ENCODE measurements around the gene MORC2. TPM values are rescaled to one million over a fixed set of nuclear protein-coding genes. Genes with fewer than 3 reads are reported as not detected.

The MORC2 gene
- total RNA-seq, 1 experiment from 2014 or later: 38.8 TPM

DNA sequence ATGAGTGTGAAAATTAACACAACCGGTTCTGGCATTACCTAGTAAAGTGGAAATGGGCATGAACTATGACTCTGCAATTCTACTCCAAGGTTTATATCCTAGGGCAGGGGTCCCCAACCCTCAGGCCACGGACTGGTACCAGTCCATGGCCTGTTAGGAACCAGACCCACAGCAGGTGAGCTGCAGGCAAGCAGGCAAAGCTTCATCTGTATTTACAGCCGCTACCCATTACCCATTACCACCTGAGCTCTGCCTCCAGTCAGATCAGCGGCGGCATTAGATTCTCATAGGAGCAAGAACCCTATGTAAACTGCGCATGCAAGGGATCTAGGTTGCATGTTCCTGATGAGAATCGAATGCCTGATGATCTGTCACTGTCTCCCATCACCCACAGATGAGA, 49.8 kb downstream of the MORC2 start:
- no peaks in the 10 kb centered on the region for H3K9me3 Mint-ChIP-seq (ENCODE audit: low read depth, unreplicated experiment)
- no peaks in the 10 kb centered on the region for H3K4me1 Mint-ChIP-seq (ENCODE audit: low read depth, unreplicated experiment)
- H3K27ac Mint-ChIP-seq (ENCODE audit: unreplicated experiment): no peak overlapping the region
- CTCF ChIA-PET: interaction anchor here (4.1 kb wide), 1 partner anchor 155 kb away, joined by 21 read pairs; no protein-coding TSS in a partner anchor
- H3K27me3 Mint-ChIP-seq (ENCODE audit: unreplicated experiment): no peaks in the 10 kb centered on the region
- intact Hi-C loops (cut with micrococcal nuclease; ENCODE audit: unreplicated experiment): no loop called here
- peaks cover 9% of the 10 kb centered on the region for H3K36me3 Mint-ChIP-seq (ENCODE audit: insufficient read depth, unreplicated experiment)
- H3K4me3 Mint-ChIP-seq (ENCODE audit: low read depth, unreplicated experiment): no peak overlapping the region
- TF ChIP-seq, protein P1, sequence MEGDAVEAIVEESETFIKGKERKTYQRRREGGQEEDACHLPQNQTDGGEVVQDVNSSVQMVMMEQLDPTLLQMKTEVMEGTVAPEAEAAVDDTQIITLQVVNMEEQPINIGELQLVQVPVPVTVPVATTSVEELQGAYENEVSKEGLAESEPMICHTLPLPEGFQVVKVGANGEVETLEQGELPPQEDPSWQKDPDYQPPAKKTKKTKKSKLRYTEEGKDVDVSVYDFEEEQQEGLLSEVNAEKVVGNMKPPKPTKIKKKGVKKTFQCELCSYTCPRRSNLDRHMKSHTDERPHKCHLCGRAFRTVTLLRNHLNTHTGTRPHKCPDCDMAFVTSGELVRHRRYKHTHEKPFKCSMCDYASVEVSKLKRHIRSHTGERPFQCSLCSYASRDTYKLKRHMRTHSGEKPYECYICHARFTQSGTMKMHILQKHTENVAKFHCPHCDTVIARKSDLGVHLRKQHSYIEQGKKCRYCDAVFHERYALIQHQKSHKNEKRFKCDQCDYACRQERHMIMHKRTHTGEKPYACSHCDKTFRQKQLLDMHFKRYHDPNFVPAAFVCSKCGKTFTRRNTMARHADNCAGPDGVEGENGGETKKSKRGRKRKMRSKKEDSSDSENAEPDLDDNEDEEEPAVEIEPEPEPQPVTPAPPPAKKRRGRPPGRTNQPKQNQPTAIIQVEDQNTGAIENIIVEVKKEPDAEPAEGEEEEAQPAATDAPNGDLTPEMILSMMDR (IDR thresholded peaks at IDR 0.05; ENCODE audit: unreplicated experiment): no peak
- DNase-seq: no peak
- no TSS peak for BruUV-seq (replicated peaks)

DNA sequence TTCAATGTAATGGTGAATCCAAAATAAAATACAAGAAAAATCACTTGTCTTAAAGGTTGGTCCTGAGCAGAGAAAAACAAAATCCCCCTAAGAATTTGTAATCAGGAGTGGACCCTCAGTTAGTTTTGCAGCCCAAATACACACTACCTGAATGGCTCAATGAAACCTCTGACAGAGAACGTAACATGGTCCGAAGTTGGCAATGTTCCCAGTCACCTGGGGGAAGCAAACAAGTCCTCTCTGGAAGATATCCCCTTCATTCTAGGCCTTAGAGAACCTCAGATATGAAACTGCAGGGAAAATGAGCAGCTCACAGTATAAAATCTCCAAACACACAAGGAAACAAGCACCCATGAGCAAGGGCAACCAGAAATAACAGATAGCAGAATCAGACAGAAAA, 58.2 kb downstream of the MORC2 start:
- Mint-ChIP-seq H3K4me1 (ENCODE audit: low read depth, unreplicated experiment) (no peaks in the 10 kb centered on the region), H3K27me3 (ENCODE audit: unreplicated experiment) (no peaks in the 10 kb centered on the region), H3K27ac (ENCODE audit: unreplicated experiment) (no peak overlapping the region), H3K9me3 (ENCODE audit: low read depth, unreplicated experiment) (no peaks in the 10 kb centered on the region), H3K4me3 (ENCODE audit: low read depth, unreplicated experiment) (no peak overlapping the region), H3K36me3 (ENCODE audit: insufficient read depth, unreplicated experiment) (peaks cover 2% of the 10 kb centered on the region)
- CTCF ChIA-PET: no interaction called here
- no peak for DNase-seq
- no TSS peak for BruUV-seq (replicated peaks)
- TF ChIP-seq, protein P1 (IDR thresholded peaks at IDR 0.05; ENCODE audit: unreplicated experiment): no peak
- intact Hi-C loops (cut with micrococcal nuclease; ENCODE audit: unreplicated experiment): no loop called here

DNA sequence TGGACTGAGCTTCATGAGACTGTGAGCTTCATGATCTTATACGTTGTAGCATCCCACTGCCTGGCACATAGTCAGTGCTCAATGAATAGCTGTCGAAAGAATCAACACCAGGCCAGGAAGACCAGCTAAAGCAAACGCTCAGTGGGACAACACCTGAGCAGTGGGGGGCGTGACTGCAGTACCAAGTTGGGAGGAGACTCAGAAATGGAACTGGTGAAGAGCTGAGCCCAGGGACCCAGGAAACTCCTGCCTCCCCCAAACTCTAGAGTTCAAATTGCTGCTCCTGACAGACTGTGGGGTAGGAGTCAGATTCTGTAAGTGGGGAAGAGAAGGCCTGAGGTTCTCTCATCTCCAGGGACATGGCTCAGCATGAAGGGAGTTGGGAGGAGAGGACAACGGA, 59.3 kb downstream of the MORC2 start:
- Mint-ChIP-seq H3K27ac (ENCODE audit: unreplicated experiment) (no peak overlapping the region), H3K4me1 (ENCODE audit: low read depth, unreplicated experiment) (no peaks in the 10 kb centered on the region), H3K27me3 (ENCODE audit: unreplicated experiment) (no peaks in the 10 kb centered on the region), H3K36me3 (ENCODE audit: insufficient read depth, unreplicated experiment) (peaks cover 6% of the 10 kb centered on the region), H3K4me3 (ENCODE audit: low read depth, unreplicated experiment) (no peak overlapping the region), H3K9me3 (ENCODE audit: low read depth, unreplicated experiment) (no peaks in the 10 kb centered on the region)
- TF ChIP-seq, protein P1 (IDR thresholded peaks at IDR 0.05; ENCODE audit: unreplicated experiment): no peak
- no TSS peak for BruUV-seq (replicated peaks)
- CTCF ChIA-PET: interaction anchor here (0.6 kb wide), 1 partner anchor 813 kb away, joined by 3 read pairs; no protein-coding TSS in a partner anchor
- no peak for DNase-seq
- intact Hi-C loops (cut with micrococcal nuclease; ENCODE audit: unreplicated experiment): no loop called here

DNA sequence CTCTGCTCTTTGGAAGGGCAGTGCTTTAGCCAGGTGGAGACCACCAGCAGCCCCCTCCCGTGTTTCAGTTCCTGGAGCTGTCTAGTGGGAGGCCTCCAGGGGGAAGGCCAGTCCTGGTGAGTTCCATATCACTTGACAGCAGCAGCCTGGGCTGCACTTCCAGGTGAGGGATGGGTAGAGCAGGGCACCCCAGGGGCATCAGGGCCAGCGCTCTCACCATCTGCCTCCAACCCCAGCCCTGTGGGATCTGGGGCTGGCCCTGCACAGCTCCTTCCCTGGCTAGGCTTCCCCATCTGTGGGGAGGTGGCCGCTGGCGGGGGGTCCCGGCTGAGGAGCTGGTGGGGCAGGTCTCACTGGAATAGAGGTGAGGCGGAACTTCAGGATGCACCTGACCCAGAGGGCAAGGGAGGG, 60.5 kb downstream of the MORC2 start:
- intact Hi-C loops (cut with micrococcal nuclease; ENCODE audit: unreplicated experiment): no loop called here
- no peak overlapping the region for H3K4me3 Mint-ChIP-seq (ENCODE audit: low read depth, unreplicated experiment)
- CTCF ChIA-PET: interaction anchor here (0.6 to 0.7 kb wide), 2 partner anchors 38 to 193 kb away, joined by 3 read pairs; no protein-coding TSS in a partner anchor
- no peak overlapping the region for H3K27ac Mint-ChIP-seq (ENCODE audit: unreplicated experiment)
- H3K36me3 Mint-ChIP-seq (ENCODE audit: insufficient read depth, unreplicated experiment): peaks cover 6% of the 10 kb centered on the region
- no TSS peak for BruUV-seq (replicated peaks)
- H3K4me1 Mint-ChIP-seq (ENCODE audit: low read depth, unreplicated experiment): no peaks in the 10 kb centered on the region
- H3K9me3 Mint-ChIP-seq (ENCODE audit: low read depth, unreplicated experiment): no peaks in the 10 kb centered on the region
- DNase-seq: no peak
- H3K27me3 Mint-ChIP-seq (ENCODE audit: unreplicated experiment): no peaks in the 10 kb centered on the region
- TF ChIP-seq, protein P1 (IDR thresholded peaks at IDR 0.05; ENCODE audit: unreplicated experiment): no peak

Data from Calu3 (cell line).